ENCODE measurements around the gene MAD1L1.

Gene MAD1L1

DNA sequence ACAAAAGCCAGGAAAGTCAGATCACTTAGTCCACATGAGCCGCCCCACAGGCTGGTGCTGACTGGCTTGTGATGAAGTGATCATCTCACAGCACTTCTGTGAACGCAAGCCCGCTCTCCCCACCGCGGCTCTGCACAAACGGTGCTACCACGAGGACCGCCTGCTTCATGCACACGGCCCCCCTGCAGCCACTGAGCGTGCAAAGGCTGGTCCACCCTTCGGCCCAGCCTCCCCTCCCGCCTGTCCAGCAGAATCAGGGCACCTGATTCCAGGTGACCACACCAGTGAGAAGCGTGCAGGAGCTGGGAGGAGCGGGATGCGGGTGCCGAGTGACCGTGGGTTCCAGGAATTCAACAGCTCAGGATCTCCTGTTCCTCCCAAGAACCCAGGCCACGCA is 32.2 kb downstream of the MAD1L1 start:
- no peak for DNase-seq (ENCODE audit: low spot score)

DNA sequence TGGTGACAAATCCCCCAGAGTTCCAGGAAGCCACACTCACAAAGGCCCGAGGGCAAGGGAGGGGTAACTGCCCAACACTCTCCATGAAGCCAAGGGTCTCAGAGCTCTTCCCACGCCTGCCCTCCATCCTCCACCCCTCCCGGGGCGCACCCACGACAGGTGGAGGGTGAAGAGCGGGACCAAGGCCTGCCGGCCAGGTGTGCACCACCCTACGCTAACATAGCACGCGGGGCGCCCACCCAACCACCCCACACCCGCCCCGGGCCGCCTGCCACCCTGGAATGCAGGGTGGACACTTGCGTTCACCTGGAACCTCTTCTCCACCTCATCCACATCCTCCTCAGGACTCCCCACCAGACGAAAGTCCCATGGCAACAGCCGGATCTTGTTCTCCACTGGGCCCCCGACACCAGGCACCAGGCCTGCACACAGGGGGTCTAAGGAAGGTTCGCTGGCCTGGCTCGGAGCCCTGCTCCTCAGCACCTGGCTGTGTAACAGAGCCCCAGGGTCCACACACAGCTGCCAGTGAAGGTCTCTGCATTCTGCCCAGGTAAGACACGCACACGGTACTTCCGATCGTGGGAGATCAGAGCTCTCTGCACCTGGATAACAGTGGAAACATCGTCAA is 32.7 kb downstream of the MAD1L1 start:
- no peak for DNase-seq (ENCODE audit: low spot score)

DNA sequence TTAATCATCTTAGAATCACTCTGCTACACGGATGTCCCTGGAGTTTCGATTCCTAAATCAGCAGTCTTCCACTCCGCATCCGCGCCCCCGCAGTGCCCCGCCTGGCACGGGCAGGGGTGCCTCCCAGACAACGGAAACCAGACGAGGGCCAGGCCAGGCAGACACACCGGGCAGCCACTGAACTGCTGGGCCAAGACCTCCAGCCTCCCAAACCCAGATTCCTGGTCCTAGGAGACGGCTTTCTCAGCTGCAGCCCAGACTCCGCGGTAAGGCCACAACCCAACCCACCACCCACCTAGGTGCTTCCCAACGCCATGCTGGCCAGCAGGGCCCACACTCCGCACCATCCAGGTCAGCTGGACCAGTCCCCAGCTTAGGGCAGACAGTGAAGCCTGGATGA is 33.2 kb downstream of the MAD1L1 start:
- no peak for DNase-seq (ENCODE audit: low spot score)

DNA sequence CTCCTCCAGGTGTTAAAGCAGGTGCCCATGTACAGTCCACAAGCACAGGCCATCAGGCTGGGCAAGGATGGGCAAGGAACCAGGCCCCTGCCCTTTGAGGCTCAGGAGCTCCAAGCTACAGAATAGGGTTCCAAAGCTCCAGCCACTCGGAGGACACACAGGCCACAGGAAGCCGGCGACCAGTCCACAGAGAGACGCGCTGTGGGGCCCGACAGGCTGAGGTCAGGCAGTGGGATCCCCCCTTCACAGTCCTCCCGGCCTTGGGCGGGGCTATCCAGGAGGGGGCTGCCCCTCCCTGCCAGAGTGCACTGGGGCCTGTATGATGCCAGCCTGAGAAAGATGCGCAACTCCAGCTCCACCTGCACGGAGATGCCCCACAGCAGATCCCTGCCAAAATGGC is 34.0 kb downstream of the MAD1L1 start:
- no peak for DNase-seq (ENCODE audit: low spot score)

DNA sequence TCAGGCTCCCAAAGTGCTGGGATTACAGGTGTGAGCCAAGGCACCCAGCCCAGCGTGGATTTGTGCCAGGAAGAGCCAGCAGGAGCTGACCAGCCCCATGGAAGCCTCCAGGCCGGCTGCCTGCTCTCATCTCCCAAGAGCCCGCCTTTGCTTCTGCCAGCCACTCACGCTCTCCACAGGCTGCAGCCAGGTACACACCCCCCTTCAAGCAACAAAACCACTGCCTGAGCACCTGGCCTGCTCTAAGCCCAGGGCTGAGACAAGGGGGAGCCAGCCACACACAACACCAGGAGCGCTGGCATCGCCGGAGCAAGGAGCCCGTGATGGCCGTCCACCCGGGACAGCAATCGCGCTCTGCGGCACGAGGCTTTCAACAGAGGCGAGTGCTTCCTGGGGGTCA is 34.5 kb downstream of the MAD1L1 start:
- no peak for DNase-seq (ENCODE audit: low spot score)

DNA sequence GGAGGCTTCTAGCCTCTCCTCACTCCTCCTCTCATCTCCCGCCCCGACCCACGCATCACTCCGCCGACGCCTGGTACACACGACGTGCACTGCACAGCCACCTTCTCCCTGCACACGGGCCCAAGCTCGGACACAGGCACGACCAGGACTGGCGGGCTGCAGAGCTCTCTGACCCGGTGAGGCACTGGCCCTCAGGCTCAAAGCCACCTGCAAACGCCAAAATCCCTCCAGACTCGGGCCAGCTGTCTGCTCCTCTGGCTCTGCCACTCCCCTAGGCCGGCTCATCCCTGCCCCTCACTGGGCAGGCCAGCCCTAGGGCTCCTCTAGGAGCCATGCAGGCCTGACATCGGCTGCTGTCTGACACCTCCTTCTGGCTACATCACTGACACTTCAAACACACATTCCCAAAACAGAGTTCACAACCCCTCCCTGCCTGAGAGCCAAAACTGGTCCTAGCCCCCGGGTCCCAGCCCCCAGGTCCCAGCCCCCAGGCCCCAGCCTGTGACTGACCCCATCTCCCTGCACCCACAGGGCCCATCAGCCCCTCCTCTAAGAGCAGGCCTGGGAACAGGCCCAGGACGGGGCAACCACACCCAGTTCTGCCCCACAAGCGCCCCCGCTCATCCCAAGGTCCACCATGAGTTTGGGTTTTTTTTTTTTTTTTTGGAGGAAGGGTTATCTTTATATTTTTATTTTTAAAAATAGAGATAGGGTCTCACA is 35.1 kb downstream of the MAD1L1 start:
- DNase-seq (ENCODE audit: low spot score) = no peak

DNA sequence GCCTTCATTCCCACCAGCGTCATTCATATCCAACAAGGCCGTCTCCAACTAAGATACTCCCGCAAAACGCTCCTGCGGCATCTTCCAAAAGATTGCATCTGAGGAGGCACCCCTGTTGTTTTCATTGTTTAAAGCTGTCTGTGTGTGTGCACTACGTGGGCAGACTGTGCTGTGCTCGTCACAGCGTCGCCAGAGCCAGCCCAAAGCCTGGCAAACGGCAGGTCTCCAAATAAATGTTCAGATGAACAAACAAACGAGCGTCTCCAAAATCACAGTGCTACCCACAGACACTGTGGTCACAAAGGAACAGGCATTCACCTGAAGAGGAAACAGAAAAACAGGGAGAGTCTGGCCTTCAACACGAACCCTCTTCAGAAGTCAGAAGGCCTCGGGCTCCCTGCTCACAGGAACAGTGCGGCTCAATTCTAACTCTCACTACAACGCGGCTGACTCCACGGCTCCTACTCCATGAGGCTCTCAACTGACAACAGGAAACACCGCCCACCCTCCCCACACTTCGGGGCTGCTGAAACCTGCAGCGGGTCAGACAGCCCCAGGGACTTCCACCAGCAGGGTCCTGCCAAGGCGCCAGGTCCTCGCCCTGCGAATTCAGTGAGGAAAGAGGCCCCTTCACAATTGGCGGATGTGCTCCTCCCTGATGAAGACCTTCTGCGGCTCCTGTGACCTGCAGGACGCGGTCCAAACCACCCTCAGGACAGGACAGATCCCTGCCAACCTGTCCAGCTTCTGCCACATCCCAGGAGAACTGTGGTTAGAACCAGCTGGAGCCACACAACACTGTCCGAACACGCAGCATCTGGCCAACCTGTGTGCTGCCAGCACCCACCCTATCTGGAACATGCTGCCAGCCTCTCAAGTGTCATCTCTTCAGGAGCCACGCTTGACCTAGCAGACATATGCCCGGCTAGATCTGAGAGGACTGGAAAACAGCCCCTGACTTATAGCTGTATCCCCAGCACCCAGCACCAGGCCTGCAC is 36.1 kb downstream of the MAD1L1 start:
- no peak for DNase-seq (ENCODE audit: low spot score)

DNA sequence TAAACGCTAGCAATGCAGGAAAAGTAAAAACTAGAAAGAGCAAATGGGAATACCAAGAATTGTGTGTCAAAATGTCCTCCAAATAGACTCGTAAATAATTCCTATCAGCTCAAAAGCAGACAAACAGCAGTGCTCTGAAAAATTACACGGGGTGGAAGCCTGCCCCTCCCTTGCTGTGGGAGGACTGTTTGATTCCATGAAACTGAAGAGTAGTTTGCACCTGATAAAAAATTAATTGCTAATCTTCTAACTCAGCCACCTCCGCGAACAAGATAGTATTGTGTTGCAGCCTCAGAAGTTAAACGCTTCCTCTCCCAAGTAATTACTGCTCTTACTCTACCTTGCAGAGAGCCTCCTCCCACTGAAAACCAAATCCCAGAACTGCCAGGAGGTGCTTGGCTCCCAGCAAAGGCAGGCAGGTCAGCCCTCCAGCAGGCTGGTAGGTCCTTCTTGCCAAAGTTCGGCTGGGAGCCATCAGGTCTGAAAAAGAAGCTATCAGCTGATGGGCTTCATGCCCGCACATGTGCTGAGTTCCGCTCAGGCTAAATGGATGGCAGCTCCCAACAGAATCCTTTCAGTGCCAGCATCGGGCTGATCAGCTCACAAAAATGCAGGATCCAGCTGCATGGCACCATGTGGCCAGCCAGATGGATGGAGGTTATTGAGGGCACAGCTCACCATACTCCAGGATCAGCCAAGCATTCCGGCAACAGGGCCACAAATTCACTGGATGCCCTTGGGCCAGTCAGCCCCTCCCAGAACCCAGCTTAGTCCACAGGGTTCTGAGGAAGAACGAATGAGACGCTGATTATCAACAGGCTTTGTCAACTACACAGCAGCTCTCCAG is 37.1 kb downstream of the MAD1L1 start:
- no peak for DNase-seq (ENCODE audit: low spot score)

DNA sequence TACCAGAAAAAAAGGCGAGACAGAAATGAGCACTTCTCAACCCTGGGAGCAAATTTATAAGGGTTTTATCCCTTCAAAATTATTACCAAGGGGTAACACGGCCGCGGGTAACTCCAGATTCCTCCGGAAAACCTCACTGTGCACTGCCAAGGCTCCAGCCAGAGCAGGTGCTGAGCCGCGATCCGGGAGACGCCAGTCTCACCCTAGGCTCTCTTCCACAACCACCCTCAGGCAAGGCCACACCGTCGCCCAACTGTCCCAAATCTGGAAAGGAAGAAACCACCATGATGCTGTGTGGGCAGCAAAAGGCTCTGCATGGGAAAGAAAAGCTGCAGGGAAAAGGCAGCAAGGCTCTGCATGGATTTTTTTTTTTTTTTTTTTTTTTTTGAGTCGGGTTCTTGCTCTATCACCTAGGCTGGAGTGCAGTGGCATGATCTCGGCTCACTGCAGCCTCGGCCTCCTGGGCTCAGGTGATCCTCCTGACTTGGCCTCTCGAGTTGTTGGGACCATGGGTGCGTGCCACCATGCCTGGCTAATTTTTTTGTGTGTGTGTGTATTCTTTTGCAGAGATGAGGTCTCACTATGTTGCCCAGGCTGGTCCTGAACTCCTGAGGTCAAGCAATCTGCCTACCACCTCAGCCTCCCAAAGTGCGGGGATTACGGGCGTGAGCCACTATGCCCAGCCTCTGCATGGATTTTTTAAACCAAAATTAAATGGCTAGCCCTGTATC is 39.0 kb downstream of the MAD1L1 start:
- no peak for DNase-seq (ENCODE audit: low spot score)

DNA sequence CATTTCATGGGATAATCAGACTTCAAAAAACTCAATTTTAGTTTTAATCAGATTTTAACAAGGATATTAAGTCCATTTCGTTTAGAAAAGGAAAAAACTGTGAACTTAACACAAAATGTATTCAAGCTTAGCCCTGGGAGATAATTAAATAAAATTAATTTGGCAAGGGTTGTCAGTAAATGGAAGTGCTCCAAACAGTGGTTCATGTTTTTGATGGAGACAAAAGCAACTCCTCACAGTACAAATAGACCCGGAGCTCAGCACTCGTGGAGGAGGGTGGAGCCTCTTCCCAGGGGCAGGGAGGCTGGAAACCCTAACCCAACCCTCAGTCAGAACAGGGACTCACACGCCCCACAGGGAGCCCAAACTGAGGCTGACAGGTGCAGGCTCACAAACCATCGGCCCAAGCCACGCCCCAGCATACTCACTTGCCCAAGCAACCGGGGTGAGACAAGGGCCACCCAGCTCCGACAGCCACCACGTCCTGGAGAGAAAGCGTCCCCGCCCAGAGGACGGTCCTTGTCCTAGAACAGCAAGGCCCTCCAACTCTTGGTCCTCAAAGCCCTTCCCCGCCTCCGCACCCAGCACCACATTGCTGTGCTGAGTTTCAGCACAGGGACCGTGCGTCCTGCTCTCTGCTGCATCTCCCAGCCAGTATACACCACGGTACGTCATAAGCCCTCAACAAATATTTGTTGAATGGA is 39.8 kb downstream of the MAD1L1 start:
- DNase-seq (ENCODE audit: low spot score) = no peak

DNA sequence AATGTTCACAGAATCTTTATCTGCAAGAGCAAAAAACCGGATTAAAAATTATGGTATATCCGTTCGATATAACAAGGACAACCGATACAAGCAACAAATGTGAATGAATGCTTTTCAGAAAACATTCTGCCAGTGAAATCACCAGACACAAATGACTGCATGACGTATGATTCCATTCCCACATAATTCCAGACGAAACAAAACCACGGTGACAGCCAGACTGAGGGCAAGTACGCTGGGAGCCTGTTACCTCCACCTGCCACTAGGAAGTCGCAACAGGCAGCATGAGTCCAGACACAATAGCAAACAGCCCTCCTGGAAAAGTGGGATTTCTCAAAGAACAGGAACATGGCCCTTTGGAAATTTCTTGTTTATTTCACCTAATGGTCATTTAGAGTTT is 41.7 kb downstream of the MAD1L1 start:
- no peak for DNase-seq (ENCODE audit: low spot score)

DNA sequence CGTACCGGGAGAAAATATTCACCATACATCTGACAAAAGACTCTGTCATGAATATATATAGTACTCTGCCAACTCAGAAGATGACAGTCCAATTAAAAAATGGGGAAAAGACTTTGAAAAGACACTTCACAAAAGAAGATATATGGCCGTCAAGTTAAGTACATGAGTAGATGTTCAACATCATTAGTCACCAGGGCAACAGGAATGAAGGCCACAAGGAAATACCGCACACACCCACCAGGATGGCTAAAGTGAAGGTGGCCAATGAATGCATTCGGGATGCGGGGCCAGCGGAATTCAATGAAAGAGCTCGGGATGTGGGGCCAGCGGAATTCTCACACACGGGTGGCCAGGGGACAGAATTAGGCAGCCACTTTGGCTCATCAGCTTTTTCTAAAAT is 42.2 kb downstream of the MAD1L1 start:
- DNase-seq (ENCODE audit: low spot score) = no peak

DNA sequence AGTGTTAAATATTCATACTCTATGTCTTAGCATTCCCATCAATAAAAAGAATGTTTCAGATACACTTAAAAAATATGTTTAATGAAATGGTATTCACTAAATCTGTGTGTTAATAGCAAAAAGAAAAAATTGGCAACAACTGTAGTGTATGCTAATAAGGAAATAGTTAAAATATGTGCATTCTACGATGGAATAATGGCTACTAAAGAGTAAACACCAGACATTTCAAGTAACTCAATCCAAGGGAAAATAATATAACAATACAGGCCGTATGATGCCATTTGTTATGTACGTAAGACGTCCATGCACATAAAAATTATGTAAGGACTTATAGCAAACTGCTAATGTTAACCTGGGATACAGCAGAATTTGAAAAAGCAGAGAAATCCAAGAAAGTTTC is 46.6 kb downstream of the MAD1L1 start:
- DNase-seq (ENCODE audit: low spot score) = no peak

DNA sequence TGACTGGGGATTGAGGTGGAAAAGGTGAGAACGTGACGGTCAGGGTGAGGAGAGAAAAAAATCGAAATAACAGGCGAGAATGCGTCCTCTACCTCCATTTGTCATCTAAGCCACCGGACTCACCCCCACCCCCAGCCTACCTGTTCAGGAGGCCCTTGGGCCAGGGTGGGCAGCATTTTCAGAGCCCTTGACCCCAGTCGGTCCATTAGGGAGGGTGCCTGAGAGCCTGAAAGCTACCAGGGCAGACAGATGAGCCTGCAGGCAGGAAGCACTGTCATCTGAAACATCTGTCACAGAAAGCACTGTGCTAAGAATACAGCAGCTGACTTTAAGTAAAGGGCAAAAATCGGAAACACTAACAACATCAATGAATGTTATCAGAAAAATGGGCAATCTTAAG is 47.0 kb downstream of the MAD1L1 start:
- no peak for DNase-seq (ENCODE audit: low spot score)

DNA sequence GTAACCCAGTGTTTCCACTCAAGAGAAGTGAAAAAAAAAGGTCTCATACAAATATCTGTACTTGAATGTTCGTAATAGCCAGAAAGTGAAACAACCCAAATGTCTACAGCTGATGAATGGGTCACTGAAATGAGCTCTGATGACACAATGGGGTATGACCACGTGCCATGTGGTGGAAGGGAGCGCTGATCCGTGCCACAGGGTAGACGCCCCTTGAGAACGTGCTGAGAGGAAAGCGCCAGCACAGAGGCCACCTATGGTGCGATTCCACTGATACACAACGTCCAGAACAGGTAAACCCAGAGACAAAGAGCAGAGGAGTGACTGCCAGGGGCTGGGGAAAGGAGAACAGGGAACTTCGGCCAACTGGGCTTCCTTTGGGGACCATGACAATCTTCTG is 50.3 kb downstream of the MAD1L1 start:
- DNase-seq (ENCODE audit: low spot score) = no peak

DNA sequence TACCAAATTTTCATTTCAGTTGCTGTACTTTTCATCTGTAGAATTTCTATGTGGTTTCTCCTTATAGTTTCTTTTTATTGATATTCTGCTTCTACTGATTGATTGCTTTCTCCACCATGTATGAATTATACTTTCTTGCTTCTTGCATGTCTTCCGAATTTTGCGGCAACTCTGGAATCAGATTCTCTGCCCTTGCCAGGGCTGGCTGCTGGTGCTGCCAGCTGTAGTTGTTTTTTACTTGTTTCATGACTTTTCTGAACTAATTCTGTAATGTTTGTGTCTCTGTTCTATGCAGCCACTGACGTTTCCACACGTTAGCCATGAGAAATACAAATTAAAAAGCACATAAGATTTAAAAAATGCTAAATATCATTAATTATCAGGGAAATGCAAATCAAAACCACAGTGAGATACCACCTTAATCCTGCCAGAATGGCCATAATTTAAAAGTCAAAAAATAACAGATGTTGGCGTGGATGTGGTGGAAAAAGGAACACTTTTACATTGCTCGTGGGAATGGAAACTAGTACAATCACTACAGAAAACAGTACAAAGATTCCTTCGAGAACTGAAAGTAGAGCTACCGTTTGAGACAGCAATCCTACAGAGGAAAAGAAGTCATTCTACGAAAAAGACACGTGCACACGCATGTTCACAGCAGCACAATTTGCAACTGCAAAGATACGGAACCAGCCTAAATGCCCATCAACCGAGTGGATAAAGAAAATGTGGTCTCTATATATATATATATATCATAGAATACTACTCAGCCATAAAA is 51.5 kb downstream of the MAD1L1 start:
- DNase-seq (ENCODE audit: low spot score) = no peak

DNA sequence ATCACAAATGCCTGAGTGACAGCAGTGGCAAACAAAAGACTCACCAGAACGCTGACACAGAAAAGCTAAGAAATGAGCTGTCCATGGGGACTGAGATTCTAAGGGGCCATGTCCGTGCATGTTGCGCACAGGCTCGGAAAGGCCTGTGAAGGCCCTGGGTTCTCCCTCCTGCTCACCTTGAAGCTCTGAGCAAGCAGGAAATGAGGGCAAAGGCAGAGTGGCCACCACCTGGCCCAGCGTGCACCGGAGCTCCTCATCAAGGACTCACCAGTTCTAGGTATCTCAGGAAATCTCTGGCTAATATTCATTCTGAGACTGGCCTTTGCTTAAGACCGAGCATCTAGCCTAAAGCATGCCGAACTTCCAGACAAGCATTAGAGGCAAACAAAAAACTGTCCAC is 52.7 kb downstream of the MAD1L1 start:
- DNase-seq (ENCODE audit: low spot score) = no peak

DNA sequence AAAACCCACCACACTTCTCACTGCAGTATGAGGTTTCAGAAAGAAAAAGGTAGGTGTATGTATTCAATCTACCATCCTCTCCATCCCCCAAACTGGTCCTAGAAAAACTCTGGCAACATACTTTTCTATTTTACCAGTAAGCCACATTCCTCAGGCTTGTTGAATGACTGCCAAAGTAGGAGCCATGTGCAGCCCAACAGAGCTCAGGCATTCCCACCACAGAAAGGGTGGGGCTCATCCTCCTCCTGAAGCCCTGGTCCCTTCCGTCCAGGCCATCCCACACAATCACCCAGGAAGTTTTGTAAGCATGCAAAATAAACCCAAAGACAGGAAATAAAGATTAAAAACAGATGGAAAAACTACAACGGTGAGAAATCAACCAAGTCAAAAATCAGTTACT is 57.2 kb downstream of the MAD1L1 start:
- DNase-seq (ENCODE audit: low spot score) = no peak

DNA sequence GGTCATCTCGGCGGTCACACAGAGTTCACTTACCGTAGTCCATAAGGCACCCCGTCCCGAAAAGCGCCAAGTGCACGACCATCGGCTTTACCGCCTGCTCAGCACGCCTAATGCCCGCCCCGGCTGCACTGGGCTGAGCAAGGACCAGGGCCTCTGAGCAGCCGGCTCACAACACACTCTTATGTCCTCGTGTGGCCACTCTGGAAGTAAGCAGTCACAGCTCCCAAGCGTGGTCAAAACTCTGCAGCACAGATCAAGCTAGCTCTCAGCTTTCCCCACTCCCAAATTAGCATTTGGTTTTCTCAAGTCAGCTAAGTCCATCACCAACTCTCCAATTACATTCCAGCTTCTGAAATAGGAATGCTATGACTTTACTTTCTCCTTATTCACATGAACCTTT is 57.7 kb downstream of the MAD1L1 start:
- no peak for DNase-seq (ENCODE audit: low spot score)
